Adrenal gland (tissue), 12 donors: ENCODE measurements around the gene PRKN. TPM values are rescaled to one million over a fixed set of nuclear protein-coding genes. Genes with fewer than 3 reads are reported as not detected.

ENCODE experiments used
- DNase-seq, 7 donors: peaks; one replicate each; pipeline ENCODE4 v3.0.0-alpha.2; 2019 to 2020
- H3K27ac ChIP-seq, 5 donors: fragments of 200-600 bp; sonication (generic) in 4 of 5; 1 replicate in 3 of 5; 2 replicates in 2 of 5; pipeline versions ENCODE4 v1.5.1 to v1.8.0; 2016 to 2020; ENCODE audit warnings: mild to moderate bottlenecking in 1 of 5
- H3K27me3 ChIP-seq: fragments of 200-600 bp; 2 replicates; pipeline ENCODE4 v1.8.0; 2021
- H3K36me3 ChIP-seq, 2 donors: fragments of 200-600 bp; replicated peaks in 1 of 2; 1 replicate in 1 of 2; 2 replicates in 1 of 2; pipeline versions ENCODE4 v1.5.1 to v1.8.0; 2018 to 2022
- H3K4me1 ChIP-seq, 2 donors: fragments of 200-600 bp; replicated peaks in 1 of 2; 1 replicate in 1 of 2; 2 replicates in 1 of 2; pipeline versions ENCODE4 v1.5.1 to v1.8.0; 2018 to 2021
- H3K4me3 ChIP-seq, 4 donors: fragments of 200-600 bp; sonication (generic) in 3 of 4; one replicate each; pipeline ENCODE4 v1.5.1; 2016 to 2018
- H3K9me3 ChIP-seq, 3 donors: fragments of 200-600 bp; sonication (generic) in 1 of 3; replicated peaks in 1 of 3; 1 replicate in 2 of 3; 2 replicates in 1 of 3; pipeline versions ENCODE4 v1.5.1 to v1.8.0; 2016 to 2021
- POLR2A ChIP-seq, 2 donors: fragments of 450-650 bp; IDR thresholded peaks; one replicate each; pipeline ENCODE4 v1.6.1; 2017; ENCODE audit warnings: antibody characterized with exemption in 2 of 2, mild to moderate bottlenecking in 2 of 2, moderate library complexity in 1 of 2
- WGBS, 4 donors: extraction: QIAGEN DNeasy Blood & Tissue Kit in 2 of 4; methylation state at CpG; one replicate each; pipeline versions ENCODE4 v1.1.5 to v1.1.7; 2013 to 2017; 5-methylcytosine and 5-hydroxymethylcytosine counted together
- intact Hi-C, 2 donors: fragments of 100-400 bp; cut with DNase I; formaldehyde crosslinking; loops; one replicate each; pipeline versions ENCODE4 v1.14.1 to v1.15.0; 2022 to 2023
- polyA plus RNA-seq, 3 donors: library from polyadenylated mRNA; stranded (reverse); fragments of 200-250 nt in 2 of 3; fragments of 350-450 nt in 1 of 3; fragmentation: Illumina TruSeq in 1 of 3; extraction: RNeasy Lipid Tissue Mini Kit (QIAGEN cat#74804) in 1 of 3; gene quantifications; one replicate each; pipeline ENCODE4 v1.2.3, GENCODE V29; 2013 to 2014
- total RNA-seq, 9 donors: library from RNA; depleted of rRNA in 4 of 9; stranded (reverse); fragments of >200 nt in 4 of 9; fragments of 120-200 nt in 1 of 9; fragmentation: NEBNext Ultra II Directional in 1 of 9; extraction: Animal tissue kit (Norgen Biotek cat#: 25700) in 1 of 9; gene quantifications; one replicate each; pipeline versions ENCODE4 v1.1.0 to v1.2.4, GENCODE V29; 2013 to 2023
- TF ChIP-seq, protein P1 (sequence below), 6 experiments: fragments of 450-650 bp in 4 of 6; fragments of 200-600 bp in 2 of 6; sonication (generic) in 1 of 6; IDR thresholded peaks; 1 replicate in 5 of 6; 2 replicates in 1 of 6; pipeline versions ENCODE4 v1.5.1 to v1.8.0; 2016 to 2021; ENCODE audit warnings: antibody characterized with exemption in 6 of 6, mild to moderate bottlenecking in 2 of 6, moderate library complexity in 1 of 6
- donor health status: healthy with polysubstance abuse.
- donor health status: Bipolar disorder and iron deficiency.
- donor health status: DM: yes; HTN: yes; CAD: no.
- donor health status: DM: no; HTN: no; CAD: no.
- donor health status: DM: no; HTN: no; CAD: no.
- donor health status: DM: yes; HTN: yes; CAD: no.

PRKN gene
- total and polyA plus RNA-seq, 12 donors = 1.9 to 159 (median 13.3) TPM

DNA sequence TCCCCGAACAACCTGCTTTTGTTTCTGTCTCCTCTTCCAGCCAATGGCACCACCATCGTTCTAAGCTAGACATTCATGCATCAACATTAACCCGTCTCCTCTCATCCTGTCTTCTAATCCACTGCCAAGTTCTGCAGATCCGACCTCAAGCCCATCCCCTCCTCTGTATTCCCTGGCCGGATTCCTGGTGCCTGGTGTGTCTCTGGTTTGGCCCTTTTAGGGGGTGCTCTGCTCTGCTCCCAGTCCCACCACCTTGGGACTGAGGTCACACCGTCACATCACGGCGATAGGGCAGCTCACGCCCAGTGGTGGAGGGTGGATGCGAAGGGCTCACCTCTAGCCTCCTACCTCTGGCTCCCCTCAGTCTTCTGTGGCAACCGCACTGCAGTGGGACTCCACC is 1351.2 kb downstream of the PRKN start:
- Histone ChIP-seq H3K4me3 (no peak overlapping the region), H3K36me3 (no peaks in the 10 kb centered on the region), H3K9me3 (no peaks in the 10 kb centered on the region), H3K27me3 (no peaks in the 10 kb centered on the region), H3K4me1 (peaks cover 0 to 4% of the 10 kb centered on the region in 2 donors), H3K27ac (no peak overlapping the region)
- no peak for DNase-seq
- WGBS, 4 donors = 89 to 95% (median 92%) methylated on average over 10 to 11 of the region's 11 CpGs
- intact Hi-C loops = no loop called here
- TF ChIP-seq, protein P1, sequence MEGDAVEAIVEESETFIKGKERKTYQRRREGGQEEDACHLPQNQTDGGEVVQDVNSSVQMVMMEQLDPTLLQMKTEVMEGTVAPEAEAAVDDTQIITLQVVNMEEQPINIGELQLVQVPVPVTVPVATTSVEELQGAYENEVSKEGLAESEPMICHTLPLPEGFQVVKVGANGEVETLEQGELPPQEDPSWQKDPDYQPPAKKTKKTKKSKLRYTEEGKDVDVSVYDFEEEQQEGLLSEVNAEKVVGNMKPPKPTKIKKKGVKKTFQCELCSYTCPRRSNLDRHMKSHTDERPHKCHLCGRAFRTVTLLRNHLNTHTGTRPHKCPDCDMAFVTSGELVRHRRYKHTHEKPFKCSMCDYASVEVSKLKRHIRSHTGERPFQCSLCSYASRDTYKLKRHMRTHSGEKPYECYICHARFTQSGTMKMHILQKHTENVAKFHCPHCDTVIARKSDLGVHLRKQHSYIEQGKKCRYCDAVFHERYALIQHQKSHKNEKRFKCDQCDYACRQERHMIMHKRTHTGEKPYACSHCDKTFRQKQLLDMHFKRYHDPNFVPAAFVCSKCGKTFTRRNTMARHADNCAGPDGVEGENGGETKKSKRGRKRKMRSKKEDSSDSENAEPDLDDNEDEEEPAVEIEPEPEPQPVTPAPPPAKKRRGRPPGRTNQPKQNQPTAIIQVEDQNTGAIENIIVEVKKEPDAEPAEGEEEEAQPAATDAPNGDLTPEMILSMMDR (IDR thresholded peaks at IDR 0.05) = no peak
- TF ChIP-seq POLR2A (IDR thresholded peaks at IDR 0.05) = no peak

DNA sequence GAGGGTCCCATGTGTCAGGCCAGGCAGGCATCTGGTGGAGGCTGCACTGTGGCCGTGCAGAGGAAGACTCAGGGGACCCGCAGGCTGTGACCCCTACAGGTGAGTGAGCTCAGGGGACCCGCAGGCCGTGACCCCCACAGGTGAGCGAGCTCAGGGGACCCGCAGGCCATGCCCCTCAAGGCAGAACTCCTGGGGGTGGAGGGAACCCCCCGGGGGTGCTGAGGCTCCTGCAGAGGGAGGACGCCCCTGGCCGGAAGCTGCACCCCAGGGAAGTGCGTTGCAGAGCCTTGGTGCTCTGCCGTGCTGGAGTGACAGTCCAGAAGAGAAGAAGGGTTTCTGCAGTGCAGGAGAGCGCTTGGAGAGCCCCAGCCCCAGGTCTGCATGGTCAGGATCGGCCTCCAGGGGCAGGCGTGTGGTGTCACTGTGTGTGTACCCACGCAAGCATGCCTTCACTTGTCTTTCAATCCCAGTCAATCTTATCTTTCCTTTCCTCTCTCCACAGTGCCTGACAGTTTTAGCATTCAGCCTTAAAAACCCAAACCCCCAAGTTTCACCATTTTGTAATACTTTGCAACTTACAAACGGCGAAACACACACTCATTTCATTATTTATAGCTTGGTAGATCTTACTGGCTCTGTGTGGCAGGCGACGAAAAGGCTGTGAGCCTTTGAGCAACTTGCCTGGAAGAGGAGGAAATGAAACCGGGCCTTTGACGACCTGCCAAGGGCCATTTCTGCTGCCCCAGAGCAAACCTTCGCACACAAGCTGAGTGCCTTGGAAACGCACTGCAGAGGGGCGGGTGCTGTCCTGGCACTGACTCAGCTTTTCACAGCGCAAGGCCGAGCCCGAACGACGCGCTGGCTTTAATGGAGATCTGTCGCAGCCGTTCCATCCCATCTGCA is 1352.3 kb downstream of the PRKN start:
- WGBS, 4 donors = 59 to 62% (median 60%) methylated on average over 11 to 32 of the region's 32 CpGs

DNA sequence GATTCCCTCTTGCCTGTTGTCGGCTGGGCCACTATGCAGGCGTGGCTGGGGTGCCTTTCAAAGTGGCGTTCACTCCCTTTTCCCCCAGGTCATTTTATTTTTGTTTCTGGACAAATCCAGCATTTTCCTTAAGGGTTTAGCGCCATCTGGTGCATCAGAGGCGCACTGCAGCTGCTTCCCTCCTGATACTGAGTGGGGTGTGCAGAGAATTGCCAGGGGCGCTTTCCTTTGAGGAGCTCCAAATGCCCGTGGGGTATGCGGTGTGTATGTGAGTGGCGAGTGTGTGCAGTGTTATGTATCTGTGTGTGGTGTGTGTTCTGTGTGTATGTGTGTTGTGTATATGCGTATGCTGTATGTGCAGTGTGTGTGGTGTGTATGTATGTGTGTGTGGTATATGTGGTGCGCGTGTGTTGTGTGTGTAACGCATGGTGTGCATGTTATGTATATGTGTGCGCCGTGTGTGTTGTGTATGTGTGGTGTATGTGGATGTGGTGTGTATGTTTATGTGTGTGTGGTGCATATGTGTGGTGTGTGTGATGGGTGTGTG is 1353.6 kb downstream of the PRKN start:
- DNase-seq = peak; percentile 36 to 90 (median 71)
- peaks cover 0 to 4% of the 10 kb centered on the region in 2 donors for H3K4me1 ChIP-seq
- H3K36me3 ChIP-seq = no peaks in the 10 kb centered on the region
- 31 to 36% (median 33%) methylated on average over 11 to 15 of the region's 15 CpGs for WGBS, 4 donors
- intact Hi-C loops = loop anchor here (2.0 to 5.0 kb wide), 4 partner anchors 222 to 642 kb away; no protein-coding TSS in a partner anchor
- TF ChIP-seq, protein P1 (IDR thresholded peaks at IDR 0.05) = peak; percentile 83 to 96 (median 92)
- TF ChIP-seq POLR2A (IDR thresholded peaks at IDR 0.05) = no peak
- no peaks in the 10 kb centered on the region for H3K9me3 ChIP-seq
- H3K27ac ChIP-seq = no peak overlapping the region
- H3K27me3 ChIP-seq = no peaks in the 10 kb centered on the region
- H3K4me3 ChIP-seq = no peak overlapping the region

More for the DNA sequence above, 1352.3 kb downstream of the PRKN start:
- no peaks in the 10 kb centered on the region for H3K9me3 ChIP-seq
- H3K27ac ChIP-seq = peak overlapping the region in 1 of 5 donors; percentile 45
- no peak for TF ChIP-seq POLR2A (IDR thresholded peaks at IDR 0.05)
- TF ChIP-seq, protein P1 (IDR thresholded peaks at IDR 0.05) = peak in 1 of 6 experiments; percentile 13
- H3K36me3 ChIP-seq = no peaks in the 10 kb centered on the region
- H3K4me3 ChIP-seq = no peak overlapping the region
- intact Hi-C loops = loop anchor here (5.0 kb wide), 3 partner anchors 223 to 643 kb away; no protein-coding TSS in a partner anchor
- DNase-seq = peak; percentile 44 to 81 (median 68)
- H3K4me1 ChIP-seq = peaks cover 0 to 4% of the 10 kb centered on the region in 2 donors
- H3K27me3 ChIP-seq = no peaks in the 10 kb centered on the region

DNA sequence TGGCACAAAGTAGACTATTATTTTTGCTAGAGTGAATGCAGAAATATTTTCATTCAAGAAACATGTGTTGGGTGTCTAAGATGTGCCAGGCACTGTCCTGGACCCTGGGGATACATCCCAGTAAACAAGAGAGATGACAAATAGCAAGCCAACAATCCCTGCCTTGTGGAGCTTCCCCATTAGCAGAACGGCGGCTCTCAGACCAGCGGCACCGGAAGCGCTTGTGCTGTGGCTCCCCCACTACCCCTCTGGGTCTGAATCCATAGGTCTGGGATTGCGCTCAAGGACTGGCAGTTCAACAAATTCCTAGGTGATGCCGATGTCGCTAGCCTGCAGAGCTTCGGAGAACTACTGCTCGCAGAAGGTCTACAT is 1355.2 kb downstream of the PRKN start:
- Histone ChIP-seq H3K4me1 (peaks cover 0 to 4% of the 10 kb centered on the region in 2 donors), H3K4me3 (no peak overlapping the region), H3K27me3 (no peaks in the 10 kb centered on the region), H3K27ac (no peak overlapping the region), H3K36me3 (no peaks in the 10 kb centered on the region), H3K9me3 (no peaks in the 10 kb centered on the region)
- intact Hi-C loops = loop anchor here (2.0 to 5.0 kb wide), 4 partner anchors 220 to 640 kb away; no protein-coding TSS in a partner anchor
- 91 to 97% (median 93%) methylated on average over 9 to 10 of the region's 10 CpGs for WGBS, 4 donors
- TF ChIP-seq, protein P1 (IDR thresholded peaks at IDR 0.05) = no peak
- TF ChIP-seq POLR2A (IDR thresholded peaks at IDR 0.05) = no peak
- no peak for DNase-seq
